ENCODE measurements around the gene SS18L1. TPM values are rescaled to one million over a fixed set of nuclear protein-coding genes. Genes with fewer than 3 reads are reported as not detected.

SS18L1 gene
- total RNA-seq, 1 experiment from 2014 or later: 28.1 TPM

GRCh38 chr20:62224113-62224855 lies 80.7 kb downstream of the SS18L1 start (continued):
- TF ChIP-seq RAD21 (IDR thresholded peaks at IDR 0.05; ENCODE audit: low read depth): no peak
- TF ChIP-seq, protein P1, sequence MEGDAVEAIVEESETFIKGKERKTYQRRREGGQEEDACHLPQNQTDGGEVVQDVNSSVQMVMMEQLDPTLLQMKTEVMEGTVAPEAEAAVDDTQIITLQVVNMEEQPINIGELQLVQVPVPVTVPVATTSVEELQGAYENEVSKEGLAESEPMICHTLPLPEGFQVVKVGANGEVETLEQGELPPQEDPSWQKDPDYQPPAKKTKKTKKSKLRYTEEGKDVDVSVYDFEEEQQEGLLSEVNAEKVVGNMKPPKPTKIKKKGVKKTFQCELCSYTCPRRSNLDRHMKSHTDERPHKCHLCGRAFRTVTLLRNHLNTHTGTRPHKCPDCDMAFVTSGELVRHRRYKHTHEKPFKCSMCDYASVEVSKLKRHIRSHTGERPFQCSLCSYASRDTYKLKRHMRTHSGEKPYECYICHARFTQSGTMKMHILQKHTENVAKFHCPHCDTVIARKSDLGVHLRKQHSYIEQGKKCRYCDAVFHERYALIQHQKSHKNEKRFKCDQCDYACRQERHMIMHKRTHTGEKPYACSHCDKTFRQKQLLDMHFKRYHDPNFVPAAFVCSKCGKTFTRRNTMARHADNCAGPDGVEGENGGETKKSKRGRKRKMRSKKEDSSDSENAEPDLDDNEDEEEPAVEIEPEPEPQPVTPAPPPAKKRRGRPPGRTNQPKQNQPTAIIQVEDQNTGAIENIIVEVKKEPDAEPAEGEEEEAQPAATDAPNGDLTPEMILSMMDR (IDR thresholded peaks at IDR 0.05 in 2 of 3, conservative IDR thresholded peaks at IDR 0.05 in 1 of 3; ENCODE audit: borderline replicate concordance in 1 of 3, insufficient read depth in 1 of 3, low read depth in 2 of 3, low read length in 2 of 3): no peak
- no peak for TF ChIP-seq SIN3A (IDR thresholded peaks at IDR 0.05; ENCODE audit: low read depth)
- TF ChIP-seq YY1 (IDR thresholded peaks at IDR 0.05; ENCODE audit: extremely low read depth, insufficient replicate concordance, low read depth, low read length): no peak

DNA sequence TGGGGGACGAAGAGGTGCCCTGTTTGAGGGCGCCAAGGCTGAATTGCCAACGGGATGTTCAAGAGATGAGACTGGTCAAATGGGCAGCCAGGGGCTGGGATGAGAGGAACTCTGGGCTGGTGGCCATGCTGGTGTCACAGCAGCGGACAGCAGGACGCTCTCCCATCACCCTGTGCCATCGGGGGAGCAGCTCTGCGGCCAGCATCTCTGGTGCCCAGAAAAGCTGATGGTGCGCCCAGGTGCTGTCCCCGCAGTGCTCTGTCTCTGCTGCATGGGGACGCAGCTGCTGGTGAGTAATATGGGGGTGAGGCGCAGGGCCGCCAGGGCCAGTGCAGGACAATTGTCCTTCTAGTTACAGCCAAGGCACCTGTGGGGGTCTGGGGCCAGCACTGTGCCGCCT lies 81.5 kb downstream of the SS18L1 start:
- H3K9me3 ChIP-seq (ENCODE audit: control insufficient read depth in 1 of 2, insufficient read depth in 1 of 2, low read depth in 1 of 2, low read length in 2 of 2): no peaks in the 10 kb centered on the region
- H3K4me2 ChIP-seq (ENCODE audit: low read length): no peak overlapping the region
- no peak for TF ChIP-seq YY1 (IDR thresholded peaks at IDR 0.05; ENCODE audit: extremely low read depth, insufficient replicate concordance, low read depth, low read length)
- H3K27ac ChIP-seq (ENCODE audit: low read depth, low read length): no peak overlapping the region
- BruUV-seq (replicated peaks): no TSS peak
- intact Hi-C loops (cut with micrococcal nuclease): no loop called here
- no peak for ATAC-seq
- RAD21 ChIA-PET (ENCODE audit: low non-redundant PET in 1 of 2, low total read pairs in 2 of 2, uncharacterized antibody in 2 of 2, unreplicated experiment in 2 of 2): no interaction called here
- H3K4me1 ChIP-seq (ENCODE audit: control insufficient read depth in 1 of 2, insufficient read depth in 2 of 2, low read length in 2 of 2): peaks cover 0 to 8% of the 10 kb centered on the region in 2 experiments; a peak in 1 of 4 replicates
- no peaks in the 10 kb centered on the region for H3K36me3 ChIP-seq (ENCODE audit: control insufficient read depth in 1 of 2, insufficient read depth in 2 of 2, low read length in 2 of 2)
- H4K20me1 ChIP-seq (ENCODE audit: insufficient read depth): no peaks in the 10 kb centered on the region
- H3K79me2 ChIP-seq (ENCODE audit: insufficient read depth, low read length): no peaks in the 10 kb centered on the region
- peaks cover 23% of the 10 kb centered on the region; the same call in 1 of the 2 replicates for H3K27me3 ChIP-seq (ENCODE audit: insufficient read depth, low read length)
- CTCF ChIA-PET: no interaction called here
- H3K9me2 ChIP-seq (ENCODE audit: insufficient read depth): no peaks in the 10 kb centered on the region
- no peak overlapping the region for H2AFZ ChIP-seq (ENCODE audit: low read depth, low read length, poor library complexity, severe bottlenecking)
- no peak overlapping the region for H3K4me3 ChIP-seq (replicated peaks in 1 of 2; ENCODE audit: low read depth in 1 of 2, low read length in 2 of 2)
- POLR2A ChIA-PET: no interaction called here
- no peak overlapping the region for H3K9ac ChIP-seq (ENCODE audit: low read length)
- DNase-seq (ENCODE audit: low read depth, low spot score): no peak

All from HCT116 (cell line).